ENCODE data around the gene NT5E.

DNA sequence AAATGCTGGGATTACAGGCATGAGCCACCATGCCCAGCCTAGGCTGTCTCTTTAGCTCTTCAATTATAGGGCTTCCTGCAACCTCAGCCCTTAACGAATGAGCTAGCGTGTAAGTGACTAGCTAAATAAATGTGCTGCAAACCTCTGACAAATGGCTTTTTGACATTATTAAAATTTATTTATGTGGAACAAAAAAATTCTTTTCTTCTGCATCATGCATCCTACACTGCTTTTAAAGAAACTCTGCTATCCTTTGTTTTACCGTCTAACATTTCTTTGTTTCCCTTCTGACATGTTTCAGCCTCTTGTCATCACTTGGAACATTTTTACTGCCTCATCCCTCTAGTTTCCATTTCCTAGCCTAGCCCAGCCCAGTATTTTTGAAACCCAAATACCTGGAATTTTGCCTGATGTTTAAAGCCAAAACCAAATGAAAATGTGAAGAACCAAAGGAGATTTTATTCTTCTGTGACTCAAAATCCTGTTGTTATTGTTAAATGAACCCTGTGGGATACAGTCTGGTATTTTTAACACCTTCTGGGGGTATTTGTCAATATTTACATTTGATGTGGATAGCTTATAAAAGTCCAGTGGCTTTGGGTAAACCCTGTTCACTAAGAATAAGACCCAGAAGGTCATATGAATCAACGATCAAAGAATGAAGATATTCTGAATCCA lies 9.5 kb downstream of the NT5E start:
- TF ChIP-seq ZNF121 (CRISPR knock-in tag; IDR thresholded peaks at IDR 0.05) (no peak), NR1H2 (CRISPR knock-in tag; IDR thresholded peaks at IDR 0.05) (no peak), RELA (CRISPR knock-in tag; IDR thresholded peaks at IDR 0.05; ENCODE audit: borderline replicate concordance) (no peak), ZNF263 (CRISPR knock-in tag; IDR thresholded peaks at IDR 0.05; ENCODE audit: low read depth) (no peak), ZNF416 (CRISPR knock-in tag; IDR thresholded peaks at IDR 0.05) (no peak), NR2C2 (CRISPR knock-in tag; IDR thresholded peaks at IDR 0.05) (no peak), ZNF219 (CRISPR knock-in tag; IDR thresholded peaks at IDR 0.05; ENCODE audit: borderline replicate concordance) (no peak)
- TF ChIP-seq, protein P1, sequence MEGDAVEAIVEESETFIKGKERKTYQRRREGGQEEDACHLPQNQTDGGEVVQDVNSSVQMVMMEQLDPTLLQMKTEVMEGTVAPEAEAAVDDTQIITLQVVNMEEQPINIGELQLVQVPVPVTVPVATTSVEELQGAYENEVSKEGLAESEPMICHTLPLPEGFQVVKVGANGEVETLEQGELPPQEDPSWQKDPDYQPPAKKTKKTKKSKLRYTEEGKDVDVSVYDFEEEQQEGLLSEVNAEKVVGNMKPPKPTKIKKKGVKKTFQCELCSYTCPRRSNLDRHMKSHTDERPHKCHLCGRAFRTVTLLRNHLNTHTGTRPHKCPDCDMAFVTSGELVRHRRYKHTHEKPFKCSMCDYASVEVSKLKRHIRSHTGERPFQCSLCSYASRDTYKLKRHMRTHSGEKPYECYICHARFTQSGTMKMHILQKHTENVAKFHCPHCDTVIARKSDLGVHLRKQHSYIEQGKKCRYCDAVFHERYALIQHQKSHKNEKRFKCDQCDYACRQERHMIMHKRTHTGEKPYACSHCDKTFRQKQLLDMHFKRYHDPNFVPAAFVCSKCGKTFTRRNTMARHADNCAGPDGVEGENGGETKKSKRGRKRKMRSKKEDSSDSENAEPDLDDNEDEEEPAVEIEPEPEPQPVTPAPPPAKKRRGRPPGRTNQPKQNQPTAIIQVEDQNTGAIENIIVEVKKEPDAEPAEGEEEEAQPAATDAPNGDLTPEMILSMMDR (IDR thresholded peaks at IDR 0.05): no peak
- TF ChIP-seq, protein P2, sequence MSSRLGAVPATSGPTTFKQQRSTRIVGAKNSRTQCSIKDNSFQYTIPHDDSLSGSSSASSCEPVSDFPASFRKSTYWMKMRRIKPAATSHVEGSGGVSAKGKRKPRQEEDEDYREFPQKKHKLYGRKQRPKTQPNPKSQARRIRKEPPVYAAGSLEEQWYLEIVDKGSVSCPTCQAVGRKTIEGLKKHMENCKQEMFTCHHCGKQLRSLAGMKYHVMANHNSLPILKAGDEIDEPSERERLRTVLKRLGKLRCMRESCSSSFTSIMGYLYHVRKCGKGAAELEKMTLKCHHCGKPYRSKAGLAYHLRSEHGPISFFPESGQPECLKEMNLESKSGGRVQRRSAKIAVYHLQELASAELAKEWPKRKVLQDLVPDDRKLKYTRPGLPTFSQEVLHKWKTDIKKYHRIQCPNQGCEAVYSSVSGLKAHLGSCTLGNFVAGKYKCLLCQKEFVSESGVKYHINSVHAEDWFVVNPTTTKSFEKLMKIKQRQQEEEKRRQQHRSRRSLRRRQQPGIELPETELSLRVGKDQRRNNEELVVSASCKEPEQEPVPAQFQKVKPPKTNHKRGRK (CRISPR knock-in tag; IDR thresholded peaks at IDR 0.05; ENCODE audit: borderline replicate concordance): no peak
- TF ChIP-seq, protein P3, sequence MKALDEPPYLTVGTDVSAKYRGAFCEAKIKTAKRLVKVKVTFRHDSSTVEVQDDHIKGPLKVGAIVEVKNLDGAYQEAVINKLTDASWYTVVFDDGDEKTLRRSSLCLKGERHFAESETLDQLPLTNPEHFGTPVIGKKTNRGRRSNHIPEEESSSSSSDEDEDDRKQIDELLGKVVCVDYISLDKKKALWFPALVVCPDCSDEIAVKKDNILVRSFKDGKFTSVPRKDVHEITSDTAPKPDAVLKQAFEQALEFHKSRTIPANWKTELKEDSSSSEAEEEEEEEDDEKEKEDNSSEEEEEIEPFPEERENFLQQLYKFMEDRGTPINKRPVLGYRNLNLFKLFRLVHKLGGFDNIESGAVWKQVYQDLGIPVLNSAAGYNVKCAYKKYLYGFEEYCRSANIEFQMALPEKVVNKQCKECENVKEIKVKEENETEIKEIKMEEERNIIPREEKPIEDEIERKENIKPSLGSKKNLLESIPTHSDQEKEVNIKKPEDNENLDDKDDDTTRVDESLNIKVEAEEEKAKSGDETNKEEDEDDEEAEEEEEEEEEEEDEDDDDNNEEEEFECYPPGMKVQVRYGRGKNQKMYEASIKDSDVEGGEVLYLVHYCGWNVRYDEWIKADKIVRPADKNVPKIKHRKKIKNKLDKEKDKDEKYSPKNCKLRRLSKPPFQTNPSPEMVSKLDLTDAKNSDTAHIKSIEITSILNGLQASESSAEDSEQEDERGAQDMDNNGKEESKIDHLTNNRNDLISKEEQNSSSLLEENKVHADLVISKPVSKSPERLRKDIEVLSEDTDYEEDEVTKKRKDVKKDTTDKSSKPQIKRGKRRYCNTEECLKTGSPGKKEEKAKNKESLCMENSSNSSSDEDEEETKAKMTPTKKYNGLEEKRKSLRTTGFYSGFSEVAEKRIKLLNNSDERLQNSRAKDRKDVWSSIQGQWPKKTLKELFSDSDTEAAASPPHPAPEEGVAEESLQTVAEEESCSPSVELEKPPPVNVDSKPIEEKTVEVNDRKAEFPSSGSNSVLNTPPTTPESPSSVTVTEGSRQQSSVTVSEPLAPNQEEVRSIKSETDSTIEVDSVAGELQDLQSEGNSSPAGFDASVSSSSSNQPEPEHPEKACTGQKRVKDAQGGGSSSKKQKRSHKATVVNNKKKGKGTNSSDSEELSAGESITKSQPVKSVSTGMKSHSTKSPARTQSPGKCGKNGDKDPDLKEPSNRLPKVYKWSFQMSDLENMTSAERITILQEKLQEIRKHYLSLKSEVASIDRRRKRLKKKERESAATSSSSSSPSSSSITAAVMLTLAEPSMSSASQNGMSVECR (CRISPR knock-in tag; IDR thresholded peaks at IDR 0.05; ENCODE audit: borderline replicate concordance): no peak
- TF ChIP-seq, protein P4, sequence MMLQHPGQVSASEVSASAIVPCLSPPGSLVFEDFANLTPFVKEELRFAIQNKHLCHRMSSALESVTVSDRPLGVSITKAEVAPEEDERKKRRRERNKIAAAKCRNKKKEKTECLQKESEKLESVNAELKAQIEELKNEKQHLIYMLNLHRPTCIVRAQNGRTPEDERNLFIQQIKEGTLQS (CRISPR knock-in tag; conservative IDR thresholded peaks at IDR 0.05): no peak
- TF ChIP-seq, protein P5, sequence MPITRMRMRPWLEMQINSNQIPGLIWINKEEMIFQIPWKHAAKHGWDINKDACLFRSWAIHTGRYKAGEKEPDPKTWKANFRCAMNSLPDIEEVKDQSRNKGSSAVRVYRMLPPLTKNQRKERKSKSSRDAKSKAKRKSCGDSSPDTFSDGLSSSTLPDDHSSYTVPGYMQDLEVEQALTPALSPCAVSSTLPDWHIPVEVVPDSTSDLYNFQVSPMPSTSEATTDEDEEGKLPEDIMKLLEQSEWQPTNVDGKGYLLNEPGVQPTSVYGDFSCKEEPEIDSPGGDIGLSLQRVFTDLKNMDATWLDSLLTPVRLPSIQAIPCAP (CRISPR knock-in tag; IDR thresholded peaks at IDR 0.05): no peak

Measured in WTC11 (cell line).